DOHH2 (cell line): ENCODE results near the gene ECSIT.

Source experiments
- H3F3A ChIP-seq: fragments of 200-600 bp; sonication (generic), shearing (Covaris generic); 2 replicates; pipeline ENCODE4 v1.6.0; 2016; ENCODE audit warnings: antibody characterized with exemption, mild to moderate bottlenecking; ENCODE audit not compliant: control insufficient read depth, insufficient read depth
- H3K27ac ChIP-seq: fragments of 200-600 bp; sonication (generic); 2 replicates; pipeline ENCODE4 v1.5.1; 2014; ENCODE audit warnings: low read depth, mild to moderate bottlenecking, low read length, moderate library complexity
- H3K27me3 ChIP-seq: fragments of 200-600 bp; sonication (generic); 2 replicates; pipeline ENCODE4 v1.6.1; 2014; ENCODE audit warnings: mild to moderate bottlenecking, low read length, mixed read lengths; ENCODE audit not compliant: control insufficient read depth
- H3K36me3 ChIP-seq: fragments of 200-600 bp; sonication (generic); 2 replicates; pipeline ENCODE4 v1.6.1; 2014; ENCODE audit warnings: mild to moderate bottlenecking, low read length, moderate library complexity, mixed read lengths; ENCODE audit not compliant: control insufficient read depth
- H3K4me1 ChIP-seq: fragments of 200-600 bp; sonication (generic); 2 replicates; pipeline ENCODE4 v1.6.1; 2014; ENCODE audit warnings: mild to moderate bottlenecking, low read length, mixed read lengths; ENCODE audit not compliant: control insufficient read depth
- H3K4me2 ChIP-seq: fragments of 200-600 bp; sonication (generic); 2 replicates; pipeline ENCODE4 v1.6.0; 2014; ENCODE audit warnings: mild to moderate bottlenecking, low read length, moderate library complexity
- H3K4me3 ChIP-seq: fragments of 200-600 bp; sonication (generic); 2 replicates; pipeline ENCODE4 v1.5.1; 2014; ENCODE audit warnings: mild to moderate bottlenecking, low read length, mixed read lengths
- H3K79me2 ChIP-seq: fragments of 200-600 bp; sonication (generic); 2 replicates; pipeline ENCODE4 v1.6.1; 2014; ENCODE audit warnings: mild to moderate bottlenecking, low read length, mixed read lengths; ENCODE audit not compliant: control insufficient read depth
- H3K9me2 ChIP-seq: fragments of 200-600 bp; sonication (generic); replicated peaks from 2 replicates; pipeline ENCODE4 v1.6.1; 2014; ENCODE audit warnings: mild to moderate bottlenecking, low read length, mixed read lengths; ENCODE audit not compliant: control insufficient read depth
- H3K9me3 ChIP-seq: fragments of 200-600 bp; sonication (generic); 2 replicates; pipeline ENCODE4 v1.6.1; 2014; ENCODE audit warnings: antibody characterized with exemption, low read length, mixed read lengths; ENCODE audit not compliant: control insufficient read depth, insufficient read depth
- H4K20me1 ChIP-seq: fragments of 200-600 bp; sonication (generic); 2 replicates; pipeline ENCODE4 v1.6.0; 2014; ENCODE audit warnings: low read depth, mild to moderate bottlenecking, antibody characterized with exemption, low read length, moderate library complexity; ENCODE audit not compliant: control insufficient read depth, insufficient read depth
- EZH2phosphoT487 ChIP-seq: fragments of 200-600 bp; sonication (generic); IDR thresholded peaks from 2 replicates; pipeline ENCODE4 v1.6.1; 2017; ENCODE audit warnings: borderline replicate concordance, mild to moderate bottlenecking, antibody characterized with exemption, low read length, moderate library complexity, mixed read lengths
- TF ChIP-seq, protein P1 (sequence below): fragments of 200-600 bp; sonication (generic); IDR thresholded peaks from one replicate; pipeline ENCODE4 v1.5.1; 2014; ENCODE audit warnings: antibody characterized with exemption, mild to moderate bottlenecking, low read depth, low read length; ENCODE audit not compliant: poor library complexity, severe bottlenecking

Gene ECSIT

GRCh38 chr19:11495481-11495880 lies 33.5 kb downstream of the ECSIT start:
- Histone ChIP-seq H3K4me2 (no peak overlapping the region), H3K27ac (no peak overlapping the region), H3K4me3 (no peak overlapping the region), H3K27me3 (no peaks in the 10 kb centered on the region), H4K20me1 (no peaks in the 10 kb centered on the region), H3F3A (no peaks in the 10 kb centered on the region), H3K9me2 (no peaks in the 10 kb centered on the region), H3K36me3 (peaks cover 23% of the 10 kb centered on the region), H3K9me3 (no peaks in the 10 kb centered on the region), H3K4me1 (no peaks in the 10 kb centered on the region), H3K79me2 (no peaks in the 10 kb centered on the region)
- no peak for TF ChIP-seq EZH2phosphoT487
- TF ChIP-seq, protein P1, sequence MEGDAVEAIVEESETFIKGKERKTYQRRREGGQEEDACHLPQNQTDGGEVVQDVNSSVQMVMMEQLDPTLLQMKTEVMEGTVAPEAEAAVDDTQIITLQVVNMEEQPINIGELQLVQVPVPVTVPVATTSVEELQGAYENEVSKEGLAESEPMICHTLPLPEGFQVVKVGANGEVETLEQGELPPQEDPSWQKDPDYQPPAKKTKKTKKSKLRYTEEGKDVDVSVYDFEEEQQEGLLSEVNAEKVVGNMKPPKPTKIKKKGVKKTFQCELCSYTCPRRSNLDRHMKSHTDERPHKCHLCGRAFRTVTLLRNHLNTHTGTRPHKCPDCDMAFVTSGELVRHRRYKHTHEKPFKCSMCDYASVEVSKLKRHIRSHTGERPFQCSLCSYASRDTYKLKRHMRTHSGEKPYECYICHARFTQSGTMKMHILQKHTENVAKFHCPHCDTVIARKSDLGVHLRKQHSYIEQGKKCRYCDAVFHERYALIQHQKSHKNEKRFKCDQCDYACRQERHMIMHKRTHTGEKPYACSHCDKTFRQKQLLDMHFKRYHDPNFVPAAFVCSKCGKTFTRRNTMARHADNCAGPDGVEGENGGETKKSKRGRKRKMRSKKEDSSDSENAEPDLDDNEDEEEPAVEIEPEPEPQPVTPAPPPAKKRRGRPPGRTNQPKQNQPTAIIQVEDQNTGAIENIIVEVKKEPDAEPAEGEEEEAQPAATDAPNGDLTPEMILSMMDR: no peak

DNA sequence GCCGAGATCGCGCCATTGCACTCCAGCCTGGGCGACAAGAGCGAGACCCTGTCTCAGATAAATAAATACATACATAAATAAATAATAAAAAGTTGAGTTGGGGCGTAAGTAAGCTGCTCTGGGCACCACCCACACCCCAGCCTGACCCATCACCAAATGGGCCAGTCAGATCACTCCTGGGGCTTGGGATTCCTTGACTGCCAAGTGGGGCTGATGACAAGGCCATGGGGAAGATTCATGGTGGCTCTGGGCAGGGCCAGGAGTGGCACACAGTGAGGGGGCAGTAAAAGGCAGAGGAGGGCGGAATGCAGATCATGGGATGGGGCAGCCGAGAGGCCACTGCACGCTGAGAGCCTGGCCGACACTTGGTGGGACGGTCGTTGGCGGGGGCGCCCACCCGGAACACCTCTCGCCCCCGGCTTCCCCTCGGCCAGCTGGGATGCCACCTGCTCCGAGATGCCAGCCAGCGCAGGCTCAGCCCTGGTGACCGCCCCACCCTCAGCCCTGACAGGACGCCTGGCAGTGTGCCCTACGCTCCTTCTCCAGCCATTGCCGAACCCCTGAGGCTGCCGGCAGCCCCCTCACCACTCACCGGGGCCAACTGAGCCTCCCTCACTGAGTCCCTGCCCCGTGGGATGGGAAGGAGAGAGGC lies 34.2 kb downstream of the ECSIT start:
- Histone ChIP-seq H3K27ac (no peak overlapping the region), H3K4me1 (no peaks in the 10 kb centered on the region), H3K27me3 (no peaks in the 10 kb centered on the region), H4K20me1 (no peaks in the 10 kb centered on the region), H3K79me2 (no peaks in the 10 kb centered on the region), H3F3A (no peaks in the 10 kb centered on the region), H3K9me3 (no peaks in the 10 kb centered on the region), H3K4me3 (no peak overlapping the region), H3K9me2 (no peaks in the 10 kb centered on the region), H3K36me3 (peaks cover 23% of the 10 kb centered on the region), H3K4me2 (no peak overlapping the region)
- TF ChIP-seq EZH2phosphoT487: no peak
- TF ChIP-seq, protein P1: no peak

GRCh38 chr19:11489378-11489777 lies 39.6 kb downstream of the ECSIT start:
- Histone ChIP-seq H3K4me1 (no peaks in the 10 kb centered on the region), H3K36me3 (peaks cover 7% of the 10 kb centered on the region; the same call in 1 of the 2 replicates), H3F3A (no peaks in the 10 kb centered on the region), H3K9me3 (no peaks in the 10 kb centered on the region), H3K4me3 (no peak overlapping the region), H3K9me2 (no peaks in the 10 kb centered on the region), H3K79me2 (no peaks in the 10 kb centered on the region), H3K27ac (no peak overlapping the region), H4K20me1 (no peaks in the 10 kb centered on the region), H3K4me2 (no peak overlapping the region), H3K27me3 (no peaks in the 10 kb centered on the region)
- TF ChIP-seq EZH2phosphoT487: no peak
- TF ChIP-seq, protein P1: no peak
